RWPE1 (cell line): Measurements from ENCODE around the gene AQP1.

Experiments
- CTCF ChIA-PET: fragments of 350-600 bp; sonication (Branson Sonifier 250); formaldehyde crosslinking; extraction: SDS; loops from one replicate; lab custom pipeline; 2021; lab: Yijun Ruan, JAX
- POLR2A ChIA-PET: fragments of 400-600 bp; formaldehyde crosslinking; extraction: SDS; loops from one replicate; lab custom pipeline; 2020; ENCODE audit warnings: antibody characterized with exemption; ENCODE audit not compliant: low non-redundant PET; lab: Yijun Ruan, JAX
- DNase-seq: peaks from one replicate; pipeline ENCODE4 v3.0.0; 2012; ENCODE audit warnings: low spot score
- H3K27ac ChIP-seq: fragments of 450-650 bp; 2 replicates; pipeline ENCODE4 v1.5.1; 2017
- CTCF ChIP-seq: fragments of 450-650 bp; conservative IDR thresholded peaks from 2 replicates; pipeline ENCODE4 v1.5.1; 2017; ENCODE audit warnings: low read depth, mild to moderate bottlenecking

AQP1 gene

GRCh38 chr7:30896783-30897637 is 14.6 kb upstream of the AQP1 start:
- ChIA-PET POLR2A (no interaction called here), CTCF (no interaction called here)
- TF ChIP-seq CTCF: no peak
- no peak overlapping the region for H3K27ac ChIP-seq
- no peak for DNase-seq

GRCh38 chr7:30897770-30898169 is 13.9 kb upstream of the AQP1 start:
- DNase-seq: no peak
- ChIA-PET CTCF (no interaction called here), POLR2A (no interaction called here)
- no peak for TF ChIP-seq CTCF
- H3K27ac ChIP-seq: no peak overlapping the region

GRCh38 chr7:30898411-30898810 is 13.2 kb upstream of the AQP1 start:
- no peak for DNase-seq
- CTCF ChIA-PET: no interaction called here
- H3K27ac ChIP-seq: no peak overlapping the region
- no peak for TF ChIP-seq CTCF
- POLR2A ChIA-PET: no interaction called here

GRCh38 chr7:30899066-30899465 is 12.6 kb upstream of the AQP1 start:
- no peak overlapping the region for H3K27ac ChIP-seq
- TF ChIP-seq CTCF: no peak
- no peak for DNase-seq
- CTCF ChIA-PET: no interaction called here
- POLR2A ChIA-PET: no interaction called here

- H3K27ac ChIP-seq: no peak overlapping the region
- ChIA-PET POLR2A (no interaction called here), CTCF (no interaction called here)
- no peak for DNase-seq
- TF ChIP-seq CTCF: no peak
Measured at GRCh38 chr7:30899630-30900029, 12.0 kb upstream of the AQP1 start.

- CTCF ChIA-PET: no interaction called here
- POLR2A ChIA-PET: no interaction called here
- H3K27ac ChIP-seq: no peak overlapping the region
- DNase-seq: no peak
- no peak for TF ChIP-seq CTCF
Measured at GRCh38 chr7:30900053-30900452, 11.6 kb upstream of the AQP1 start.
